GM12864 (cell line): ENCODE measurements around the gene ZNF267.
"Not testable (repeated sequence)": the region's sequence is repeated elsewhere in the genome, so short reads cannot be mapped to it uniquely, and the experiment has no call there.

Experiments
- DNase-seq: peaks from one replicate; pipeline ENCODE4 v3.0.0-alpha.2; 2011; ENCODE audit warnings: low read depth
- H3K4me3 ChIP-seq: 2 replicates; pipeline ENCODE4 v1.5.1; 2011; ENCODE audit warnings: mild to moderate bottlenecking, low read depth, low read length, control low read depth
- TF ChIP-seq, protein P1 (sequence below): IDR thresholded peaks from 2 replicates; pipeline ENCODE4 v1.5.1; 2011; ENCODE audit warnings: low read depth, mild to moderate bottlenecking, moderate library complexity, low read length, control low read depth, inconsistent platforms; ENCODE audit errors: missing control alignments

ZNF267 gene

DNA sequence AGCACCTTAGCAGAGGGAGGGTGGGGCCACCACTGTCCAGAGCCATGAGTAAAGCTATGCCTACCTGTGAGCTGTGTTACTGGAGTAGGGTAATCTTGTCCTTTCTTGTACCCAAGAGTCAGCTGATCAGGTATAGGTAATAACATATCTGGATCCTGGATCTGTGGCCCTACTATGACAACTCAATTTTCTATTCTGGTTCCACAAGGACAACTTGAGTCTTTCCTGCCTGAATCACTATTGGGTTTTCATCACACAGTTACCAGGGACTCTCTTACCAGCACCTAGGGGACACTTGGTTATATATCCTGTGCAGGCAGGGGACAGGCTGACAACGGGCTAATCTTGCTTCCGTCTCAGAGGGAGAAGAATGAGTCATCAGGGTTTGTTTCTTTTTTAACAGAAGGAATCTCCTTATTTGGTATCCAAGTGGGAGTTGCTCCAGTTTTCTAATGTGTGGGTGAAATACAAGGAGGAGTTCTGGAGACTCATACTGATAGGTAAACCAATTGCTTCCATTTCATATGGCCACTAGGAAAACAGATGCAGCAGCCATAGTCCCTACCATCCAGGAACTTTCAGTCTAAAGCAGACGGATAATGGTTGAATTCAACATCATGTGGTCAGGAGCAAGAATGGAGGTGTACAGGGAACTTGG is 6.8 kb downstream of the ZNF267 start:
- H3K4me3 ChIP-seq, result no peak overlapping the region
- TF ChIP-seq, protein P1, sequence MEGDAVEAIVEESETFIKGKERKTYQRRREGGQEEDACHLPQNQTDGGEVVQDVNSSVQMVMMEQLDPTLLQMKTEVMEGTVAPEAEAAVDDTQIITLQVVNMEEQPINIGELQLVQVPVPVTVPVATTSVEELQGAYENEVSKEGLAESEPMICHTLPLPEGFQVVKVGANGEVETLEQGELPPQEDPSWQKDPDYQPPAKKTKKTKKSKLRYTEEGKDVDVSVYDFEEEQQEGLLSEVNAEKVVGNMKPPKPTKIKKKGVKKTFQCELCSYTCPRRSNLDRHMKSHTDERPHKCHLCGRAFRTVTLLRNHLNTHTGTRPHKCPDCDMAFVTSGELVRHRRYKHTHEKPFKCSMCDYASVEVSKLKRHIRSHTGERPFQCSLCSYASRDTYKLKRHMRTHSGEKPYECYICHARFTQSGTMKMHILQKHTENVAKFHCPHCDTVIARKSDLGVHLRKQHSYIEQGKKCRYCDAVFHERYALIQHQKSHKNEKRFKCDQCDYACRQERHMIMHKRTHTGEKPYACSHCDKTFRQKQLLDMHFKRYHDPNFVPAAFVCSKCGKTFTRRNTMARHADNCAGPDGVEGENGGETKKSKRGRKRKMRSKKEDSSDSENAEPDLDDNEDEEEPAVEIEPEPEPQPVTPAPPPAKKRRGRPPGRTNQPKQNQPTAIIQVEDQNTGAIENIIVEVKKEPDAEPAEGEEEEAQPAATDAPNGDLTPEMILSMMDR, result no peak
- DNase-seq, result no peak

DNA sequence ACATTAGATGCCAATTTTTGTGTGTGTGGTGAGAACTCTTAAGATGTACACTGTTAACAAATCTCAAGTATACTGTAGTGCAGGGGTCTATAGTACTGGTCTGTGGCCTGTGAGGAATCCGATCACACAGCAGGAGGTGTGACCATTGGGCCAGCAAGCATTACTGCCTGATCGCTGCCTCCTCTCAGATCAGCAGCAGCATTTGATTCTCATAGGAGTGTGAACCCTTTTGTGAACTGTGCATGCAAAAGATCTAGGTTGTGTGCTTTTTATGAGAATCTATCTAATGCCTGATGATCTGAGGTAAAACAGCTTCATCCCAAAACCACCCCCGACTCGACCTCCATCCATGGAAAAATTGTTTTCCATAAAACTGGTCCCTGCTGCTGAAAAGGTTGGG is 12.6 kb downstream of the ZNF267 start:
- no peak for DNase-seq
- no peak overlapping the region for H3K4me3 ChIP-seq
- TF ChIP-seq, protein P1, result no peak

DNA sequence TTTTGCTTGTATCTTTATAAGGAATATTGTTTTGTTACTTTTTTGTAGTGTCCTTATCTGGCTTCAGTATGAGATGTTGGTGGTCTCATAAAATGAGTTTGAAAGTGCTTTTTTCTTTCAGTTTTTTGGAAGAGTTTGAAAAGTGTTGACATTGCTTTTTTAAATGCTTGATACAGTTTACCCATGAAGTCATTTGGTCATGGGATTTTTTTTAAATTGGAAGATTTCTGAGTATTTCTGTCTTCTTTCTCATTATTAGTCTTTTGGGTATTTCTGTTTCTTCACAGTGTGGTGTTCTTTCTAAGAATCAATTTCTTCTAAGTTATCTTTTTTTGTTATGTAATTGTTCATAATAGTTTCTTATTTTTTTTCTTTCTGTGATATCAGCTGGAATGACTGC is 15.1 kb downstream of the ZNF267 start:
- DNase-seq, result no peak
- no peak overlapping the region for H3K4me3 ChIP-seq
- TF ChIP-seq, protein P1, result no peak

DNA sequence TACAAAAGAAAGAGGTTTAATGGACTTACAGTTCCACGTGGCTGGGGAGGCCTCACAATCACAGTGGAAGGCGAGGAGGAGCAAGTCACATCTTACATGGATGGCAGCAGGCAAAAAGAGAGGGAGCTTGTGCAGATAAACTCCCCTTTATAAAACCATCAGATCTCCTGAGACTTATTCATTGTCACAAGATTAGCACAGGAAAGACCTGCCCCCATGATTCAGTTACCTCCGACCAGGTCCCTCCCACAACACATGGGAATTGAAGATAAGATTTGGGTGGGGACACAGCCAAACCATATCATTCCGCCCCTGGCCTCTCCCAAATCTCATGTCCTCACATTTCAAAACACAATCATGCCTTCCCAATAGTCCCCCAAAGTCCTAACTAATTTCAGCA is 18.5 kb downstream of the ZNF267 start:
- H3K4me3 ChIP-seq, result not testable (repeated sequence)

DNA sequence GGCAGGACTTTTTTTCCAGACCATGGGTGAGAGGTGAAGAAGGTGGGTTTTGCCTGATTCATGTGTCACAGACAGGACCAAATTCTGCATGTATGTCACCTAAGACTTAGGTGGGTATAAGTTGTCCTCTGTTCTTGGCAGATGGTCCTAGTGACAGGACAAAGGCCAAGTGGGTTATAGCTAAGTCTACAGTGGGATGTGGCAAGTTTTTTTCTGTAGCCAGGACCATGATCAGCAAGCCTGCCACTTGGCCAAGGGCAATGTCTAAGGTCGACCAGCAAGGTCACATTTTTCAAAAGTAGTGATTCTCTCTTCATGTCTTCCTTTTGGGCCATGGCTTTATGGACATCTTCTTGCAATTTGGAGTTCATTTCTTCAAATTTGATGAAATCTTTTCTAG is 20.2 kb downstream of the ZNF267 start:
- TF ChIP-seq, protein P1, result no peak
- no peak overlapping the region for H3K4me3 ChIP-seq

More for the DNA sequence above, 18.5 kb downstream of the ZNF267 start:
- DNase-seq, result not testable (repeated sequence)

DNA sequence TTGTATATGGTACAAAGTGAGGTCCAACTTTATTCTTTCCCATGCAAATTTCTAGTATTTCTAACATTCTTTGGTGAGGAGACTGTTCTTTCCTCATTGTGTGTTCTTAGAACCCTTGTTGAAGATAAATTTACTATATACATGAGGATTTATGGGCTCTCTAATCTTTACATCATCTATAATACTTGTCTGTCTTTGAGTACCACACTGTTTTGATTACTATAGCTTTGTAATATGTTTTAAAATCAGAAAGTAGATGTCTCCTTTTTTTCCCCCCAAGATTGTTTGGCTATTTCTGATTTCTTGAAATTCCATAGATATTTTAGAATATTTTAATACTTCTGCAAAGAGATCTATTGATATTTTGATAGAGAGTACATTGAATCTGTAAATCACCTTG is 23.7 kb downstream of the ZNF267 start:
- no peak overlapping the region for H3K4me3 ChIP-seq
- TF ChIP-seq, protein P1, result no peak
- DNase-seq, result no peak

More for the DNA sequence above, 20.2 kb downstream of the ZNF267 start:
- no peak for DNase-seq

DNA sequence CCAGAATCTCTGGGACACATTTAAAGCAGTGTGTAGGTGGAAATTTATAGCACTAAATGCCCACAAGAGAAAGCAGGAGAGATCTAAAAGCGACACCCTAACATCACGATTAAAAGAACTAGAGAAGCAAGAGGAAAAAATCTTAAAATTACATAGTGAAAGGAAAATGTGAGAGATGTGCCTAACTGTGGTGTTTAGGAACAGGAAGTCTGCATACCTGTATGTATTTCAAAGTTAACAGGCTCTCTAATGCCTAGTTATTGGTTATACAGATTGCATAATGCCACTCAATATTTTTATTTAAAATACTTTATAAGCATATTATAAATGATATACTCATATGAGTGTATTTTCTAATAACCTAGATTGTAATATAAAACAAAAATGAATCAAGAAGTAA is 25.9 kb downstream of the ZNF267 start:
- TF ChIP-seq, protein P1, result no peak
- H3K4me3 ChIP-seq, result no peak overlapping the region
- no peak for DNase-seq

DNA sequence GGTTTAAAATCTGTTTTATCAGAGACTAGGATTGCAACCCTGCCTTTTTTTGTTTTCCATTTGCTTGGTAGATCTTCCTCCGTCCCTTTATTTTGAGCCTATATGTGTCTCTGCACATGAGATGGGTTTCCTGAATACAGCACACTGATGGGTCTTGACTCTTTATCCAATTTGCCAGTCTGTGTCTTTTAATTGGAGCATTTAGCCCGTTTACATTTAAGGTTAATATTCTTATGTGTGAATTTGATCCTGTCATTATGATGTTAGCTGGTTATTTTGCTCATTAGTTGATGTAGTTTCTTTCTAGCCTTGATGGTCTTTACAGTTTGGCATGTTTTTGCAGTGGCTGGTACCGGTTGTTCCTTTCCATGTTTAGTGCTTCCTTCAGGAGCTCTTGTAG is 31.0 kb downstream of the ZNF267 start:
- not testable (repeated sequence) for H3K4me3 ChIP-seq, DNase-seq
